Heart right ventricle (tissue), 16 donors: Measurements from ENCODE around the gene NEUROD2. TPM values are rescaled to one million over a fixed set of nuclear protein-coding genes. Genes with fewer than 3 reads are reported as not detected.
A peak's percentile ranks its signal among the peaks of the same experiment; 100 is the strongest.

Source experiments
- ATAC-seq, 8 donors: fragments of 200-7000 bp; cut with Tn5 transposase; one replicate each; pipeline ENCODE4 v1.9.1; 2020; ENCODE audit warnings: mild to moderate bottlenecking in 8 of 8, moderate library complexity in 8 of 8, moderate number of reproducible peaks in 1 of 8
- DNase-seq, 2 donors: peaks; one replicate each; pipeline ENCODE4 v3.0.0-alpha.2; 2020
- H3K27ac ChIP-seq, 10 donors: fragments of 200-600 bp; sonication (generic) in 2 of 10; one replicate each; pipeline versions ENCODE4 v1.5.0 to v1.8.0; 2020 to 2022; ENCODE audit warnings: mild to moderate bottlenecking in 3 of 10
- H3K27me3 ChIP-seq, 7 donors: fragments of 200-600 bp; one replicate each; pipeline ENCODE4 v1.8.0; 2021 to 2022; ENCODE audit warnings: mild to moderate bottlenecking in 2 of 7
- H3K36me3 ChIP-seq, 9 donors: fragments of 200-600 bp; sonication (generic) in 1 of 9; one replicate each; pipeline versions ENCODE4 v1.5.0 to v1.8.0; 2020 to 2022; ENCODE audit warnings: mild to moderate bottlenecking in 2 of 9
- H3K4me1 ChIP-seq, 9 donors: fragments of 200-600 bp; sonication (generic) in 1 of 9; one replicate each; pipeline versions ENCODE4 v1.5.0 to v1.8.0; 2020 to 2022; ENCODE audit warnings: mild to moderate bottlenecking in 4 of 9
- H3K4me3 ChIP-seq, 10 donors: fragments of 200-600 bp; sonication (generic) in 2 of 10; one replicate each; pipeline versions ENCODE4 v1.5.0 to v1.8.0; 2020 to 2022; ENCODE audit warnings: mild to moderate bottlenecking in 7 of 10, moderate library complexity in 2 of 10
- H3K9me3 ChIP-seq, 11 donors: fragments of 200-600 bp in 10 of 11; sonication (generic) in 2 of 11; one replicate each; pipeline versions ENCODE4 v1.5.0 to v1.8.0; 2013 to 2022; ENCODE audit warnings: mild to moderate bottlenecking in 2 of 11, control low read depth in 1 of 11, moderate library complexity in 1 of 11
- CTCF ChIP-seq, 9 donors: fragments of 200-600 bp; sonication (generic) in 2 of 9; IDR thresholded peaks; one replicate each; pipeline versions ENCODE4 v1.5.0 to v1.8.0; 2021 to 2022; ENCODE audit warnings: antibody characterized with exemption in 9 of 9, mild to moderate bottlenecking in 5 of 9, moderate library complexity in 1 of 9
- WGBS, 2 donors: extraction: QIAGEN DNeasy Blood & Tissue Kit; methylation state at CpG; one replicate each; pipeline ENCODE4 v1.1.7; 2013; ENCODE audit warnings: inconsistent platforms in 1 of 2; 5-methylcytosine and 5-hydroxymethylcytosine counted together
- intact Hi-C, 10 donors: fragments of 100-400 bp; cut with DNase I; formaldehyde crosslinking; loops; one replicate each; pipeline versions ENCODE4 v1.11.1 to v1.14.2; 2022
- polyA plus RNA-seq, 2 donors: library from polyadenylated mRNA; stranded (reverse); fragments of 200-250 nt; gene quantifications; one replicate each; pipeline ENCODE4 v1.2.3, GENCODE V29; 2013
- total RNA-seq, 10 donors: library from RNA; stranded (reverse); fragmentation: NEBNext Ultra II Directional in 3 of 10; extraction: Animal tissue kit (Norgen Biotek cat#: 25700) in 3 of 10; gene quantifications; one replicate each; pipeline versions ENCODE4 v1.2.1 to v1.2.4, GENCODE V29; 2021 to 2023
- donor health status: Arrhythmogenic right ventricular cardiomyopathy.
- donor health status: ischemic (EF 13 %, LVEDD 7.1; RV severe dilation, severe dysfunction).
- donor health status: healthy with polysubstance abuse.
- donor health status: DM: no; HTN: yes; CAD: no.
- donor health status: DM: no; HTN: no; CAD: no.
- donor health status: ischemic (EF 25% LVEDD 6.9; RV normal size, moderate dysfunction).
- donor health status: ischemic (EF 25% LVEDD 5.7; RV mildly dilated, moderate dysfunction).
- donor health status: healthy.
- donor health status: DM: yes; HTN: yes; CAD: no.
- donor health status: Ischemic cardiomyopathy.
- donor health status: ischemic (EF 35%, LVEDD 5.7; RV mildly dilated, moderate dysfunction).
- donor health status: nonischemic (EF 11% LVEDD 7.7; RV severe dilation, severe dysfunction).
- donor health status: DM: yes; HTN: yes; CAD: no.
- donor health status: PGD.
- donor health status: ischemic (EF 29% LVEDD 5.4; RV normal size, mild dysfunction).
- donor health status: nonischemic (EF 23%, LVEDD 6.1; RV moderate dilation, normal function).

NEUROD2 gene
- total and polyA plus RNA-seq, 12 donors, result not detected

GRCh38 chr17:39621523-39622379 is 14.0 kb upstream of the NEUROD2 start:
- no peaks in the 10 kb centered on the region for H3K9me3 ChIP-seq
- no peaks in the 10 kb centered on the region for H3K36me3 ChIP-seq
- peaks cover 2 to 32% (median 17%) of the 10 kb centered on the region in 9 donors for H3K4me1 ChIP-seq
- 12% methylated on average over 23 to 26 of the region's 26 CpGs for WGBS, 2 donors
- peak overlapping the region in 1 of 10 donors; percentile 47 for H3K27ac ChIP-seq
- peak; percentile 96 to 100 (median 99) for TF ChIP-seq CTCF (IDR thresholded peaks at IDR 0.05)
- ATAC-seq (peak; percentile 63 to 88 (median 77)), DNase-seq (peak; percentile 81 to 83)
- H3K4me3 ChIP-seq, result no peak overlapping the region
- intact Hi-C loops, result loop anchor here (1.0 to 10.0 kb wide), 12 partner anchors 46 to 359 kb away; partner anchors contain the start of genes PNMT (in 2 of the 10), TCAP (in 2 of the 10) and PSMD3 (in 1 of the 10)
- peaks cover 10 to 57% (median 24%) of the 10 kb centered on the region in 7 donors for H3K27me3 ChIP-seq

GRCh38 chr17:39619786-39620101 is 12.0 kb upstream of the NEUROD2 start:
- no peak for TF ChIP-seq CTCF (IDR thresholded peaks at IDR 0.05)

GRCh38 chr17:39618956-39619785 is 11.5 kb upstream of the NEUROD2 start:
- no peaks in the 10 kb centered on the region for H3K36me3 ChIP-seq
- peak overlapping the region in 1 of 10 donors; percentile 50 for H3K27ac ChIP-seq
- peaks cover 2 to 28% (median 14%) of the 10 kb centered on the region in 9 donors for H3K4me1 ChIP-seq
- WGBS, 2 donors, result 50% methylated on average over 13 of the region's 13 CpGs
- peaks cover 0 to 57% (median 15%) of the 10 kb centered on the region in 7 donors for H3K27me3 ChIP-seq
- no peak for DNase-seq
- no peak for ATAC-seq
- no peak for TF ChIP-seq CTCF (IDR thresholded peaks at IDR 0.05)
- H3K4me3 ChIP-seq, result peak overlapping the region in 5 of 10 donors; percentile 47 to 66 (median 56)
- intact Hi-C loops, result loop anchor here in 2 of 10 donors (5.0 kb wide), 1 partner anchor 42 kb away; no protein-coding TSS in a partner anchor
- no peaks in the 10 kb centered on the region for H3K9me3 ChIP-seq

More at GRCh38 chr17:39619786-39620101, 12.0 kb upstream of the NEUROD2 start:
- peaks cover 0 to 57% (median 11%) of the 10 kb centered on the region in 7 donors for H3K27me3 ChIP-seq
- no peaks in the 10 kb centered on the region for H3K36me3 ChIP-seq
- H3K27ac ChIP-seq, result no peak overlapping the region
- WGBS, 2 donors, result 52 to 75% methylated on average over 1 of the region's 1 CpG
- peaks cover 2 to 28% (median 14%) of the 10 kb centered on the region in 9 donors for H3K4me1 ChIP-seq
- no peaks in the 10 kb centered on the region for H3K9me3 ChIP-seq
- intact Hi-C loops, result loop anchor here in 8 of 10 donors (5.0 to 10.0 kb wide), 8 partner anchors 42 to 133 kb away; partner anchors contain the start of genes PNMT (in 2 of the 8) and TCAP (in 2 of the 8)
- ATAC-seq, result no peak
- no peak for DNase-seq
- H3K4me3 ChIP-seq, result no peak overlapping the region
